SK-N-SH (cell line): ENCODE data around the gene NTRK2. TPM values are rescaled to one million over a fixed set of nuclear protein-coding genes. Genes with fewer than 3 reads are reported as not detected.

ENCODE experiments used
- CTCF ChIA-PET: fragments of 300-600, 350-600 bp; formaldehyde crosslinking; extraction: SDS; loops from one replicate; lab custom pipeline; 2021; lab: Yijun Ruan, JAX
- POLR2A ChIA-PET: fragments of 350-600 bp; sonication (Branson Sonifier 250); formaldehyde crosslinking; extraction: SDS; loops from one replicate; lab custom pipeline; 2020; ENCODE audit warnings: antibody characterized with exemption, inconsistent platforms; lab: Yijun Ruan, JAX
- DNase-seq: peaks from one replicate; pipeline ENCODE4 v3.0.0; 2012
- H2AFZ ChIP-seq: fragments of 200-600 bp; sonication (generic); 2 replicates; pipeline ENCODE4 v1.8.1; 2016; ENCODE audit warnings: antibody characterized with exemption, mild to moderate bottlenecking, low read depth
- H3F3A ChIP-seq: fragments of 200-600 bp; sonication (generic); replicated peaks from 2 replicates; pipeline ENCODE3; 2016; ENCODE audit warnings: antibody characterized with exemption, mild to moderate bottlenecking; ENCODE audit not compliant: insufficient read depth
- H3K27ac ChIP-seq, 2 experiments: fragments of 200-500 bp in 1 of 2; fragments of 200-600 bp in 1 of 2; sonication (Bioruptor generic) in 1 of 2; sonication (generic), shearing (Covaris generic) in 1 of 2; 2 replicates each; pipeline versions ENCODE4 v1.5.1 to v1.6.1; 2014 to 2016; ENCODE audit warnings: low read depth in 2 of 2, inconsistent platforms in 1 of 2, low read length in 1 of 2, mild to moderate bottlenecking in 1 of 2, mixed read lengths in 1 of 2
- H3K27me3 ChIP-seq: fragments of 200-600 bp; sonication (generic), shearing (Covaris generic); 2 replicates; pipeline ENCODE4 v1.6.1; 2016; ENCODE audit warnings: mixed run types; ENCODE audit not compliant: insufficient read depth
- H3K36me3 ChIP-seq, 2 experiments: fragments of 200-500 bp in 1 of 2; fragments of 200-600 bp in 1 of 2; sonication (Bioruptor generic) in 1 of 2; sonication (generic) in 1 of 2; replicated peaks in 1 of 2; 2 replicates each; pipeline versions ENCODE3 to v1.5.1; 2014 to 2016; ENCODE audit warnings: low read length in 1 of 2, mild to moderate bottlenecking in 1 of 2; ENCODE audit not compliant: insufficient read depth in 2 of 2, control insufficient read depth in 1 of 2
- H3K4me1 ChIP-seq, 2 experiments: fragments of 200-500 bp in 1 of 2; fragments of 200-600 bp in 1 of 2; sonication (Bioruptor generic) in 1 of 2; sonication (generic), shearing (Covaris generic) in 1 of 2; 2 replicates each; pipeline versions ENCODE4 v1.5.1 to v1.6.1; 2014 to 2016; ENCODE audit warnings: low read depth in 1 of 2, low read length in 1 of 2, mixed run types in 1 of 2; ENCODE audit not compliant: insufficient read depth in 2 of 2, control insufficient read depth in 1 of 2
- H3K4me2 ChIP-seq: fragments of 200-600 bp; sonication (generic), shearing (Covaris generic); 2 replicates; pipeline ENCODE4 v1.6.1; 2017; ENCODE audit warnings: mixed run types
- H3K4me3 ChIP-seq, 2 experiments: fragments of 200-500 bp in 1 of 2; fragments of 200-600 bp in 1 of 2; sonication (Bioruptor generic) in 1 of 2; sonication (generic), shearing (Covaris generic) in 1 of 2; 2 replicates each; pipeline versions ENCODE4 v1.5.1 to v1.8.1; 2014 to 2016; ENCODE audit warnings: low read depth in 2 of 2, inconsistent platforms in 1 of 2, low read length in 1 of 2, mild to moderate bottlenecking in 1 of 2, mixed read lengths in 1 of 2, moderate library complexity in 1 of 2
- H3K79me2 ChIP-seq: fragments of 200-600 bp; sonication (generic); 2 replicates; pipeline ENCODE4 v1.8.1; 2017; ENCODE audit warnings: mild to moderate bottlenecking; ENCODE audit not compliant: insufficient read depth
- H3K9ac ChIP-seq: fragments of 200-600 bp; sonication (generic); 2 replicates; pipeline ENCODE4 v1.6.1; 2017; ENCODE audit warnings: mixed run types
- H3K9me2 ChIP-seq: fragments of 200-600 bp; sonication (generic); 2 replicates; pipeline ENCODE4 v1.6.1; 2017; ENCODE audit warnings: mixed run types
- H3K9me3 ChIP-seq: fragments of 200-600 bp; sonication (generic); 2 replicates; pipeline ENCODE4 v1.6.1; 2017; ENCODE audit warnings: mixed run types, mild to moderate bottlenecking, moderate library complexity
- H4K20me1 ChIP-seq: fragments of 200-600 bp; sonication (generic); 2 replicates; pipeline ENCODE4 v1.6.1; 2017; ENCODE audit warnings: mild to moderate bottlenecking, mixed run types; ENCODE audit not compliant: insufficient read depth
- CHD2 ChIP-seq: fragments of 150-350 bp; IDR thresholded peaks from 2 replicates; pipeline ENCODE4 v1.6.1; 2018; ENCODE audit warnings: low read length; ENCODE audit not compliant: partially characterized antibody
- EZH2phosphoT487 ChIP-seq: fragments of 200-600 bp; sonication (generic); IDR thresholded peaks from 2 replicates; pipeline ENCODE4 v1.6.1; 2017; ENCODE audit warnings: low read depth, mixed run types, mild to moderate bottlenecking, antibody characterized with exemption, moderate library complexity, borderline replicate concordance
- FOXJ3 ChIP-seq: sonication (generic); formaldehyde crosslinking; IDR thresholded peaks from 2 replicates; pipeline ENCODE4 v1.5.1; 2020; ENCODE audit warnings: mild to moderate bottlenecking, missing genetic modification reagents
- FOXM1 ChIP-seq: IDR thresholded peaks from 2 replicates; pipeline ENCODE4 v1.4.0; 2012; ENCODE audit warnings: low read depth, mild to moderate bottlenecking
- GATA2 ChIP-seq: sonication (generic); formaldehyde crosslinking; IDR thresholded peaks from 2 replicates; pipeline ENCODE4 v1.5.0; 2020; ENCODE audit warnings: mild to moderate bottlenecking, missing genetic modification reagents
- JUND ChIP-seq: IDR thresholded peaks from 2 replicates; pipeline ENCODE4 v1.4.0; 2012
- NFIC ChIP-seq: IDR thresholded peaks from 2 replicates; pipeline ENCODE4 v1.4.0; 2012; ENCODE audit warnings: borderline replicate concordance
- POLR2AphosphoS5 ChIP-seq: IDR thresholded peaks from 2 replicates; pipeline ENCODE4 v1.6.1; 2012; ENCODE audit warnings: low read depth, low read length
- RAD21 ChIP-seq: IDR thresholded peaks from 2 replicates; pipeline ENCODE4 v1.6.1; 2012; ENCODE audit warnings: mild to moderate bottlenecking, low read length
- RCOR1 ChIP-seq: fragments of 150-350 bp; IDR thresholded peaks from 2 replicates; pipeline ENCODE4 v1.6.1; 2017; ENCODE audit warnings: antibody characterized with exemption, low read length
- RFX5 ChIP-seq: IDR thresholded peaks from 2 replicates; pipeline ENCODE4 v1.6.1; 2012; ENCODE audit warnings: mild to moderate bottlenecking, improper control_type of control experiment, low read length
- SIN3A ChIP-seq: IDR thresholded peaks from 2 replicates; pipeline ENCODE4 v1.6.1; 2012; ENCODE audit warnings: low read depth, mild to moderate bottlenecking, low read length, moderate library complexity, borderline replicate concordance
- SMC3 ChIP-seq: IDR thresholded peaks from 2 replicates; pipeline ENCODE4 v1.6.1; 2012; ENCODE audit warnings: low read depth, low read length, improper control_type of control experiment
- YY1 ChIP-seq: IDR thresholded peaks from 2 replicates; pipeline ENCODE4 v1.4.0; 2012; ENCODE audit warnings: low read depth, mild to moderate bottlenecking
- WGBS: methylation state at CpG from one replicate; pipeline ENCODE4 v1.1.6; 2017; ENCODE audit warnings: low lambda C conversion rate; 5-methylcytosine and 5-hydroxymethylcytosine counted together
- polyA plus RNA-seq, 3 experiments: library from polyadenylated mRNA; depleted of rRNA; stranded (reverse); fragments of >200 nt; gene quantifications; 2 replicates each; pipeline ENCODE4 v1.2.3, GENCODE V29; 2012
- TF ChIP-seq, protein P1 (sequence below): fragments of 150-350 bp; IDR thresholded peaks from 2 replicates; pipeline ENCODE4 v1.6.1; 2016; ENCODE audit warnings: mild to moderate bottlenecking, low read depth, low read length
- TF ChIP-seq, protein P2 (sequence below): fragments of 150-350 bp; IDR thresholded peaks from 2 replicates; pipeline ENCODE4 v1.6.1; 2017; ENCODE audit warnings: antibody characterized with exemption, low read length, low read depth, borderline replicate concordance
- TF ChIP-seq, protein P3 (sequence below): IDR thresholded peaks from 2 replicates; pipeline ENCODE4 v1.4.0; 2012; ENCODE audit warnings: low read depth

NTRK2 gene
- polyA plus RNA-seq, 1 of the 3 experiments (the other 2 are of a cell fraction) = 0.05 TPM

DNA sequence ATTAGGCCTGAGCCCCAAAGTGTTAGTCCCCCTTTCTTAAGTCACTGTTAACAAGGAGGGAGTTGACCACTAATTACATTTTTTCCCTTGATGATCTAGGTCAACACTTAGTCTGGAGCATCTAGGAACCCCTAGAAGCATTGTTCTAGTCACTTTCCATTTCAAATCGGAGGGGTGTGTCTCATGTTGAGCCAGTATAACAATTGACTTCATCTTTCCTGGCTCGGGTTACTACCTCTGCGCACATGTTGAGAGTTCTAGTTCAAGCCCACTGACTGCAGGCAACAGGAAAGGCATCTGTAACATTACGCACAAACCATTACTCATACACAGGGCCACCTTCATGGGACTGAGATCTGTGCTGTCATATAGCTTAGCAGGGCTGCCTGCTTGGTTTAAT is 164.9 kb downstream of the NTRK2 start:
- Histone ChIP-seq H3K27ac (no peak overlapping the region), H3K4me3 (no peak overlapping the region), H3K79me2 (no peaks in the 10 kb centered on the region), H3K4me2 (no peak overlapping the region), H3K27me3 (no peaks in the 10 kb centered on the region), H2AFZ (no peak overlapping the region), H3F3A (no peaks in the 10 kb centered on the region), H3K36me3 (no peaks in the 10 kb centered on the region), H3K9ac (no peak overlapping the region), H3K9me2 (no peaks in the 10 kb centered on the region), H4K20me1 (no peaks in the 10 kb centered on the region), H3K9me3 (no peaks in the 10 kb centered on the region), H3K4me1 (peaks cover 0 to under 1% of the 10 kb centered on the region in 2 experiments; a peak in 1 of 4 replicates)
- ChIA-PET POLR2A (no interaction called here), CTCF (interaction anchor here (0.9 kb wide), 1 partner anchor 11 kb away, joined by 5 read pairs; no protein-coding TSS in a partner anchor)
- TF ChIP-seq RCOR1 (no peak), FOXM1 (no peak), NFIC (no peak), JUND (no peak)
- WGBS = 74% methylated on average over 4 of the region's 4 CpGs
- no peak for DNase-seq

DNA sequence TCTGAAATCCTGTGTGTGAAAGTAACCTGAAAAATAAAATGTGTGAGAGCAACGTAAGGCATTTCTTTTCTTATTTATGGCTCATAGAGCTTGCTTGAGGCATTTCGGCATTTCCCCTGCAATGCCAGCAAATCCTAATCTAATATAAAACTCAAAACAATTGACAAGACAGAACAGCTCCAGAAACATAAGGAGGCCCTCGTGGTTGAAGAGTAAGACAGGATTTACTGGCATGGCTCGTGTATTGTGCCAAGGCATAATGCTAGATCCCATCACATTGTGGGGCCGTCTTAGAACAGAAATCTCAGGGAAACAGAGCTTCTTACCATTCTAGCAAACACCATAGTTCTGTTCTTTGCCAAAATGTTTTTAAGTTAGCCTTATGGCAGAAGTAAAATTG is 166.2 kb downstream of the NTRK2 start:
- H2AFZ ChIP-seq = no peak overlapping the region
- peaks cover 0 to 5% of the 10 kb centered on the region in 2 experiments; a peak in 1 of 4 replicates for H3K4me1 ChIP-seq
- H3K9ac ChIP-seq = no peak overlapping the region
- no peak overlapping the region for H3K4me3 ChIP-seq
- TF ChIP-seq EZH2phosphoT487 = no peak
- TF ChIP-seq FOXM1 = no peak
- no peak for TF ChIP-seq POLR2AphosphoS5
- TF ChIP-seq, protein P1, sequence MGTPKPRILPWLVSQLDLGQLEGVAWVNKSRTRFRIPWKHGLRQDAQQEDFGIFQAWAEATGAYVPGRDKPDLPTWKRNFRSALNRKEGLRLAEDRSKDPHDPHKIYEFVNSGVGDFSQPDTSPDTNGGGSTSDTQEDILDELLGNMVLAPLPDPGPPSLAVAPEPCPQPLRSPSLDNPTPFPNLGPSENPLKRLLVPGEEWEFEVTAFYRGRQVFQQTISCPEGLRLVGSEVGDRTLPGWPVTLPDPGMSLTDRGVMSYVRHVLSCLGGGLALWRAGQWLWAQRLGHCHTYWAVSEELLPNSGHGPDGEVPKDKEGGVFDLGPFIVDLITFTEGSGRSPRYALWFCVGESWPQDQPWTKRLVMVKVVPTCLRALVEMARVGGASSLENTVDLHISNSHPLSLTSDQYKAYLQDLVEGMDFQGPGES = no peak
- TF ChIP-seq FOXJ3 = no peak
- CTCF ChIA-PET = no interaction called here
- H3F3A ChIP-seq = no peaks in the 10 kb centered on the region
- no peaks in the 10 kb centered on the region for H4K20me1 ChIP-seq
- H3K27ac ChIP-seq = no peak overlapping the region
- H3K9me2 ChIP-seq = no peaks in the 10 kb centered on the region
- 38% methylated on average over 5 of the region's 5 CpGs for WGBS
- no peak overlapping the region for H3K4me2 ChIP-seq
- no peaks in the 10 kb centered on the region for H3K27me3 ChIP-seq
- no peaks in the 10 kb centered on the region for H3K36me3 ChIP-seq
- no peak for DNase-seq
- H3K79me2 ChIP-seq = no peaks in the 10 kb centered on the region
- POLR2A ChIA-PET = interaction anchor here (0.6 kb wide), 1 partner anchor 11 kb away, joined by 3 read pairs; no protein-coding TSS in a partner anchor
- H3K9me3 ChIP-seq = no peaks in the 10 kb centered on the region

DNA sequence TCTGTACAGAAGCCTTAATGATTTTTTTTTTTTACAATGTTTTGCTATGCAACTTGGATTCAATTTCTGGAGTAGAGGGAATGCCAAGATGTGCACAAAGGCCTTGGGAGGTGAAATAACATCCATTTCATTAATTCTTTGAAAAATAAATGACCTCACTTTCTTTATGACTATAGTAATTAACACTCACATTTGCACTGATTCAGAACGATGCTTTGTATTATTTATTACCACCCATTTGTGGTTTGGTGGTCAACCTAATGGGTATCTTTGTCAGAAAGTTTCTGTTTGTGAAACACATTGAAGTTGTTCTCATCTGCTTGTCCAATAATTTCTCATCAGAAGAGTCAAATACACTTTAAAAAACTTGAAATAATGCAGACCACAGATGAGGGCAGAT is 169.3 kb downstream of the NTRK2 start:
- Histone ChIP-seq H4K20me1 (no peaks in the 10 kb centered on the region), H3F3A (no peaks in the 10 kb centered on the region), H2AFZ (no peak overlapping the region), H3K9ac (no peak overlapping the region), H3K4me2 (no peak overlapping the region), H3K36me3 (no peaks in the 10 kb centered on the region), H3K27me3 (0 out of 2 replicates have a peak, but pooled peaks cover 7% of the 10 kb centered on the region), H3K4me3 (no peak overlapping the region), H3K4me1 (peaks cover 0 to 5% of the 10 kb centered on the region in 2 experiments; a peak in 1 of 4 replicates), H3K27ac (no peak overlapping the region), H3K79me2 (no peaks in the 10 kb centered on the region), H3K9me2 (no peaks in the 10 kb centered on the region), H3K9me3 (no peaks in the 10 kb centered on the region)
- no peak for DNase-seq
- no peak for TF ChIP-seq YY1
- no peak for TF ChIP-seq JUND
- TF ChIP-seq, protein P2, sequence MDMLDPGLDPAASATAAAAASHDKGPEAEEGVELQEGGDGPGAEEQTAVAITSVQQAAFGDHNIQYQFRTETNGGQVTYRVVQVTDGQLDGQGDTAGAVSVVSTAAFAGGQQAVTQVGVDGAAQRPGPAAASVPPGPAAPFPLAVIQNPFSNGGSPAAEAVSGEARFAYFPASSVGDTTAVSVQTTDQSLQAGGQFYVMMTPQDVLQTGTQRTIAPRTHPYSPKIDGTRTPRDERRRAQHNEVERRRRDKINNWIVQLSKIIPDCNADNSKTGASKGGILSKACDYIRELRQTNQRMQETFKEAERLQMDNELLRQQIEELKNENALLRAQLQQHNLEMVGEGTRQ = no peak
- TF ChIP-seq GATA2 (CRISPR knock-in tag) = no peak
- no peak for TF ChIP-seq RFX5
- no peak for TF ChIP-seq RAD21
- TF ChIP-seq FOXJ3 = no peak
- TF ChIP-seq, protein P1 = no peak
- no peak for TF ChIP-seq CHD2
- TF ChIP-seq SMC3 = no peak
- no peak for TF ChIP-seq SIN3A
- TF ChIP-seq NFIC = no peak
- TF ChIP-seq, protein P3, sequence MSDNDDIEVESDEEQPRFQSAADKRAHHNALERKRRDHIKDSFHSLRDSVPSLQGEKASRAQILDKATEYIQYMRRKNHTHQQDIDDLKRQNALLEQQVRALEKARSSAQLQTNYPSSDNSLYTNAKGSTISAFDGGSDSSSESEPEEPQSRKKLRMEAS = no peak
- POLR2A ChIA-PET = no interaction called here
- WGBS = 39% methylated on average over 1 of the region's 1 CpG
- CTCF ChIA-PET = interaction anchor here (1.1 kb wide), 1 partner anchor 35 kb away, joined by 4 read pairs; no protein-coding TSS in a partner anchor
